GM21515 (cell line): ENCODE results near the gene RBM8A.

Source experiments
- ATAC-seq: cut with Tn5 transposase; IDR thresholded peaks from one replicate; pipeline ENCODE4 v1.9.1; 2021; ENCODE audit not compliant: unreplicated experiment

The RBM8A gene

GRCh38 chr1:145884675-145885074 is 42.6 kb downstream of the RBM8A start:
- no peak for ATAC-seq

- ATAC-seq = no peak
Observed at GRCh38 chr1:145879775-145880174, 47.5 kb downstream of the RBM8A start.

DNA sequence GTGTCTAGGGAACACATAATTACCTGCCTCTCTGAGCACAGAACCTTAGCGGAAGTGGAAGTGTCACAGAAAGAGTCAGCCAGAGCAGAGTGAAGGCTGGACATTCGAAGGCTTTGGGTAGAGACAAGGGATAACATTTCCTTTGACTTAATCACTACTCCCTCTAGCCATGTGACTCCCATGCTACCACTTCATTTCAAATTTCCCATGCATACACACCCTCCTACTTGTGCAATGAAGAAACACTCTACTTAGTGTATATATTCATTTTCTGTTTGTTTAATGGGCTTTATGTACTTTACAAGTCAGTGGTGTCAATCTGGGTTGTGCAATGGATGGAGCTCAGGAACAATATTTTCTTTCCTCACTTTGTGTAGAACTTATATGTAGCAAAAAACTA is 48.6 kb downstream of the RBM8A start:
- ATAC-seq = no peak

DNA sequence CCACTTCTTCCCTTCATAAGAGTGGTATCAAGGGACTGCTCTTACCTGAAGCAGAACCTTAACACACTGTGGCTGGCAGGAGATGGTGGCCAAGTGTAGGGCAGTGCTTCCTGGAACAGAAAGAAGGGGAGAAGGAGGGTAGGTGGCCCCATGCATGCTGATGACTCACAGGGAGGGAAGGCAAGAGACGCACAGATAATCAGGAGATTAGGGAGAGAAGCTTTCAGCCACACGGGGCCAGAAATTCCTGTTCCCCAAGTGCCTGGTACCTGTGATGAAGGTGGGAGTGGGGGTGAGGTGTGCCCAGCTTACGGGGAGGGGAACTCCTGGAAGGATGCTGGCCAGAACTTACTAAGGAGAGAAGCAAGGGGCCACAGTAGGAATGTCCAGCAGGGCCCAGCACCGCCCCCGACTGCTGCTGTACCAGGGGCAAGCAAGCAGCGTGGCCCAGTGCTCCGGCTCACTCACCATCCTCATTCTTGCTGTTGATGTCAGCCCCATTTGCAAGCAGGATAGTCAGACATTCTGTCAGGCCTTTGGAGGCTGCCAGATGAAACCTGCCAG is 49.3 kb downstream of the RBM8A start:
- no peak for ATAC-seq

GRCh38 chr1:145874646-145875045 is 52.6 kb downstream of the RBM8A start:
- no peak for ATAC-seq

- no peak for ATAC-seq
Observed at GRCh38 chr1:145871994-145872924, 55.0 kb downstream of the RBM8A start.
